IMR-90 (cell line): Measurements from ENCODE around the gene TBC1D16. TPM values are rescaled to one million over a fixed set of nuclear protein-coding genes. Genes with fewer than 3 reads are reported as not detected.

Experiments used
- ATAC-seq: fragments of 200-7000 bp; cut with Tn5 transposase; 2 replicates; pipeline ENCODE4 v1.9.1; 2020; ENCODE audit warnings: low read depth, mild to moderate bottlenecking, moderate library complexity
- BruUV-seq: library from RNA; stranded (reverse); fragments of 400-500 nt; replicated peaks from 2 replicates; lab custom pipeline; 2021; lab: Mats Ljungman, UMichigan
- CTCF ChIA-PET: fragments of 300-600 bp; formaldehyde crosslinking; extraction: SDS; loops from one replicate; lab custom pipeline; 2021; ENCODE audit warnings: antibody characterized with exemption; lab: Yijun Ruan, JAX
- POLR2A ChIA-PET: fragments of 300-600 bp; sonication (Branson Sonifier 250); formaldehyde crosslinking; loops from one replicate; lab custom pipeline; 2022; ENCODE audit warnings: antibody characterized with exemption; ENCODE audit not compliant: unreplicated experiment; lab: Charles Lee
- DNase-seq: peaks from one replicate; pipeline ENCODE4 v3.0.0; 2013
- H2AFZ ChIP-seq: replicated peaks from 2 replicates; pipeline ENCODE3; 2013; ENCODE audit warnings: low read length, mild to moderate bottlenecking; ENCODE audit not compliant: poor library complexity
- H2AK5ac ChIP-seq: 2 replicates; pipeline ENCODE4 v1.6.1; 2013; ENCODE audit warnings: low read depth, low read length, inconsistent platforms
- H2AK9ac ChIP-seq: replicated peaks from 2 replicates; pipeline ENCODE3; 2013; ENCODE audit warnings: mild to moderate bottlenecking, low read depth, low read length, moderate library complexity; ENCODE audit not compliant: poor library complexity
- H2BK120ac ChIP-seq: 2 replicates; pipeline ENCODE4 v1.6.1; 2013; ENCODE audit warnings: low read depth, low read length, inconsistent platforms
- H2BK15ac ChIP-seq: 3 replicates; pipeline ENCODE4 v1.6.1; 2013; ENCODE audit warnings: low read depth, low read length, inconsistent platforms
- H2BK20ac ChIP-seq: 2 replicates; pipeline ENCODE4 v1.6.1; 2013; ENCODE audit warnings: low read depth, mild to moderate bottlenecking, inconsistent platforms, low read length, moderate library complexity
- H2BK5ac ChIP-seq: 2 replicates; pipeline ENCODE4 v1.6.1; 2013; ENCODE audit warnings: mild to moderate bottlenecking, low read depth, low read length, inconsistent platforms; ENCODE audit not compliant: poor library complexity, severe bottlenecking
- H3K14ac ChIP-seq: replicated peaks from 2 replicates; pipeline ENCODE4 v1.6.1; 2013; ENCODE audit warnings: low read depth, low read length, inconsistent platforms
- H3K18ac ChIP-seq: 2 replicates; pipeline ENCODE4 v1.6.1; 2013; ENCODE audit warnings: low read depth, low read length, control low read depth
- H3K23ac ChIP-seq: 2 replicates; pipeline ENCODE4 v1.6.1; 2013; ENCODE audit warnings: low read depth, low read length, inconsistent platforms
- H3K27ac ChIP-seq: 2 replicates; pipeline ENCODE4 v1.5.1; 2013; ENCODE audit warnings: mild to moderate bottlenecking, control low read depth, low read length; ENCODE audit not compliant: insufficient read depth
- H3K27me3 ChIP-seq: 2 replicates; pipeline ENCODE4 v1.6.1; 2013; ENCODE audit warnings: low read length; ENCODE audit not compliant: control insufficient read depth, insufficient read depth
- H3K36me3 ChIP-seq: 2 replicates; pipeline ENCODE4 v1.6.1; 2013; ENCODE audit warnings: low read length, mixed read lengths; ENCODE audit not compliant: control insufficient read depth, insufficient read depth
- H3K4ac ChIP-seq: 2 replicates; pipeline ENCODE4 v1.6.1; 2013; ENCODE audit warnings: low read depth, low read length, inconsistent platforms
- H3K4me1 ChIP-seq: 2 replicates; pipeline ENCODE4 v1.6.1; 2013; ENCODE audit warnings: low read length, mixed read lengths; ENCODE audit not compliant: control insufficient read depth, insufficient read depth
- H3K4me2 ChIP-seq: 2 replicates; pipeline ENCODE4 v1.6.1; 2013; ENCODE audit warnings: low read depth, mild to moderate bottlenecking, control low read depth, low read length, moderate library complexity
- H3K4me3 ChIP-seq: 2 replicates; pipeline ENCODE4 v1.5.1; 2013; ENCODE audit warnings: low read depth, mild to moderate bottlenecking, control low read depth, low read length, moderate library complexity; ENCODE audit not compliant: insufficient read depth
- H3K56ac ChIP-seq: 2 replicates; pipeline ENCODE4 v1.6.1; 2013; ENCODE audit warnings: low read length, inconsistent platforms; ENCODE audit not compliant: insufficient read depth; ENCODE audit errors: extremely low read depth
- H3K79me1 ChIP-seq, 2 experiments: 2 replicates each; pipeline ENCODE4 v1.6.1; 2013; ENCODE audit warnings: low read length in 2 of 2, inconsistent platforms in 1 of 2, low read depth in 1 of 2
- H3K9ac ChIP-seq: 2 replicates; pipeline ENCODE4 v1.6.1; 2013; ENCODE audit warnings: low read depth, low read length, control low read depth
- H3K9me1 ChIP-seq: 2 replicates; pipeline ENCODE4 v1.6.1; 2013; ENCODE audit warnings: low read length, inconsistent platforms; ENCODE audit not compliant: insufficient read depth
- H3K9me3 ChIP-seq: 2 replicates; pipeline ENCODE4 v1.6.1; 2013; ENCODE audit warnings: low read length; ENCODE audit not compliant: control insufficient read depth, insufficient read depth
- H4K20me1 ChIP-seq: 2 replicates; pipeline ENCODE4 v1.6.1; 2013; ENCODE audit warnings: low read length, inconsistent platforms; ENCODE audit not compliant: insufficient read depth
- H4K5ac ChIP-seq: 2 replicates; pipeline ENCODE4 v1.6.1; 2013; ENCODE audit warnings: mild to moderate bottlenecking, low read depth, low read length, control low read depth
- H4K8ac ChIP-seq, 2 experiments: 2 replicates each; pipeline ENCODE4 v1.6.1; 2013; ENCODE audit warnings: low read depth in 2 of 2, low read length in 2 of 2, control low read depth in 1 of 2, inconsistent platforms in 1 of 2
- H4K91ac ChIP-seq: 2 replicates; pipeline ENCODE4 v1.6.1; 2013; ENCODE audit warnings: low read depth, low read length, inconsistent platforms; ENCODE audit not compliant: insufficient read depth
- BHLHE40 ChIP-seq: fragments of 150-350 bp; IDR thresholded peaks from 2 replicates; pipeline ENCODE4 v1.6.1; 2016; ENCODE audit warnings: mild to moderate bottlenecking, low read depth, low read length
- MAFK ChIP-seq: IDR thresholded peaks from 2 replicates; pipeline ENCODE4 v1.6.1; 2012; ENCODE audit warnings: low read depth, low read length, improper control_type of control experiment
- POLR2A ChIP-seq: IDR thresholded peaks from 2 replicates; pipeline ENCODE4 v1.6.1; 2012; ENCODE audit warnings: mild to moderate bottlenecking, low read depth, low read length
- RFX5 ChIP-seq: IDR thresholded peaks from 2 replicates; pipeline ENCODE4 v1.8.0; 2012; ENCODE audit warnings: low read depth, mild to moderate bottlenecking, low read length, moderate library complexity
- USF2 ChIP-seq: fragments of 150-350 bp; IDR thresholded peaks from 2 replicates; pipeline ENCODE4 v1.6.1; 2017; ENCODE audit warnings: mild to moderate bottlenecking, antibody characterized with exemption, low read length, low read depth
- WGBS, 2 experiments: methylation state at CpG; one replicate each; pipeline versions ENCODE4 v1.1.5 to v1.1.7; 2013; ENCODE audit warnings: missing lambda C conversion rate in 2 of 2; ENCODE audit not compliant: insufficient read length in 1 of 2; ENCODE audit errors: extremely low coverage in 2 of 2; 5-methylcytosine and 5-hydroxymethylcytosine counted together
- dilution Hi-C: fragments of 300-500 bp; cut with HindIII; formaldehyde crosslinking; loops from one replicate; pipeline ENCODE4 v1.14.3; 2018; ENCODE audit warnings: low sequenced_read_pairs; ENCODE audit not compliant: unreplicated experiment
- in situ Hi-C: fragments of 300-500 bp; cut with MboI; formaldehyde crosslinking; loops from 3 replicates; pipeline ENCODE4 v1.14.3; 2019; ENCODE audit warnings: low sequenced_read_pairs, inconsistent platforms, mixed read lengths
- intact Hi-C: fragments of 100-400 bp; cut with micrococcal nuclease; formaldehyde crosslinking; loops from 2 replicates; pipeline ENCODE4 v1.10.0; 2022
- polyA plus RNA-seq, 3 experiments: library from polyadenylated mRNA; depleted of rRNA; stranded (reverse); fragments of >200 nt; gene quantifications; 2 replicates each; pipeline ENCODE4 v1.2.3, GENCODE V29; 2012; ENCODE audit warnings: low replicate concordance in 1 of 3
- total RNA-seq: library from RNA; depleted of rRNA; stranded (reverse); fragments of >200 nt; gene quantifications from 2 replicates; pipeline ENCODE4 v1.2.3, GENCODE V29; 2012
- TF ChIP-seq, protein P1 (sequence below): fragments of 150-350 bp; IDR thresholded peaks from 2 replicates; pipeline ENCODE4 v1.6.1; 2016; ENCODE audit warnings: low read depth, mild to moderate bottlenecking, low read length, moderate library complexity, borderline replicate concordance

TBC1D16 gene
- total and polyA plus RNA-seq, 2 of the 4 experiments (the other 2 are of a cell fraction): 10.1 to 16.7 TPM

GRCh38 chr17:79948945-79949655 is 86.6 kb downstream of the TBC1D16 start:
- Histone ChIP-seq H3K4me1 (peaks cover 9% of the 10 kb centered on the region), H2BK5ac (no peak overlapping the region), H3K9me1 (peaks cover 7% of the 10 kb centered on the region; the same call in 1 of the 2 replicates), H3K14ac (no peak overlapping the region), H2AK5ac (no peak overlapping the region), H2AFZ (no peak overlapping the region), H3K9ac (no peak overlapping the region), H3K9me3 (no peaks in the 10 kb centered on the region), H4K8ac (no peak overlapping the region), H3K56ac (no peak overlapping the region), H2BK120ac (no peak overlapping the region), H3K27ac (no peak overlapping the region), H2AK9ac (no peak overlapping the region), H2BK20ac (no peak overlapping the region), H3K4me3 (no peak overlapping the region), H3K79me1 (peaks cover 9 to 16% of the 10 kb centered on the region in 2 experiments; a peak in 2 of 4 replicates), H3K23ac (no peak overlapping the region), H3K36me3 (peaks cover 37% of the 10 kb centered on the region), H3K4me2 (no peak overlapping the region), H3K27me3 (no peaks in the 10 kb centered on the region), H4K20me1 (peaks cover 20% of the 10 kb centered on the region), H3K4ac (no peak overlapping the region), H4K5ac (no peak overlapping the region), H3K18ac (no peak overlapping the region), H2BK15ac (no peak overlapping the region), H4K91ac (no peak overlapping the region)
- intact Hi-C loops: no loop called here
- WGBS, 2 experiments: 80% methylated on average over 1 of the region's 29 CpGs; no CpG with 5 or more reads in 1 of the 2 experiments
- dilution Hi-C loops: no loop called here
- no peak for ATAC-seq
- ChIA-PET CTCF (no interaction called here), POLR2A (no interaction called here)
- no TSS peak for BruUV-seq
- in situ Hi-C loops: no loop called here
- TF ChIP-seq RFX5 (no peak), BHLHE40 (no peak), USF2 (no peak), POLR2A (no peak), MAFK (no peak)
- TF ChIP-seq, protein P1, sequence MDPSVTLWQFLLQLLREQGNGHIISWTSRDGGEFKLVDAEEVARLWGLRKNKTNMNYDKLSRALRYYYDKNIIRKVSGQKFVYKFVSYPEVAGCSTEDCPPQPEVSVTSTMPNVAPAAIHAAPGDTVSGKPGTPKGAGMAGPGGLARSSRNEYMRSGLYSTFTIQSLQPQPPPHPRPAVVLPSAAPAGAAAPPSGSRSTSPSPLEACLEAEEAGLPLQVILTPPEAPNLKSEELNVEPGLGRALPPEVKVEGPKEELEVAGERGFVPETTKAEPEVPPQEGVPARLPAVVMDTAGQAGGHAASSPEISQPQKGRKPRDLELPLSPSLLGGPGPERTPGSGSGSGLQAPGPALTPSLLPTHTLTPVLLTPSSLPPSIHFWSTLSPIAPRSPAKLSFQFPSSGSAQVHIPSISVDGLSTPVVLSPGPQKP: no peak
- no peak for DNase-seq
